Astrocyte (in vitro differentiated cells and primary cell): ENCODE data around the gene MAP7. TPM values are rescaled to one million over a fixed set of nuclear protein-coding genes. Genes with fewer than 3 reads are reported as not detected.

Experiments
- DNase-seq: peaks from one replicate; pipeline ENCODE4 v3.0.0-alpha.2; 2010; ENCODE audit warnings: low read depth
- FAIRE-seq: peaks from 2 replicates; lab custom pipeline; 2011; peaks lifted over from hg19 to GRCh38; lab: Jason Lieb, UNC
- H2AFZ ChIP-seq: 2 replicates; pipeline ENCODE4 v1.6.0; 2012; ENCODE audit warnings: low read depth, low read length, inconsistent platforms
- H3K27ac ChIP-seq: 2 replicates; pipeline ENCODE4 v1.5.1; 2011; ENCODE audit warnings: low read depth, low read length, inconsistent platforms
- H3K27me3 ChIP-seq: 2 replicates; pipeline ENCODE4 v1.6.0; 2011; ENCODE audit warnings: low read length, inconsistent platforms; ENCODE audit not compliant: insufficient read depth
- H3K36me3 ChIP-seq: 2 replicates; pipeline ENCODE4 v1.5.1; 2011; ENCODE audit warnings: low read length, inconsistent platforms; ENCODE audit not compliant: insufficient read depth
- H3K4me1 ChIP-seq: 2 replicates; pipeline ENCODE4 v1.5.1; 2011; ENCODE audit warnings: low read length, inconsistent platforms; ENCODE audit not compliant: insufficient read depth
- H3K4me2 ChIP-seq: 2 replicates; pipeline ENCODE4 v1.6.0; 2012; ENCODE audit warnings: low read length, inconsistent platforms
- H3K4me3 ChIP-seq: 2 replicates; pipeline ENCODE4 v1.5.1; 2011; ENCODE audit warnings: low read depth, mild to moderate bottlenecking, low read length, inconsistent platforms; ENCODE audit not compliant: insufficient read depth
- H3K79me2 ChIP-seq: 2 replicates; pipeline ENCODE4 v1.6.0; 2012; ENCODE audit warnings: mild to moderate bottlenecking, low read length, inconsistent platforms; ENCODE audit not compliant: insufficient read depth
- H3K9ac ChIP-seq: 2 replicates; pipeline ENCODE4 v1.6.0; 2012; ENCODE audit warnings: mild to moderate bottlenecking, low read length, inconsistent platforms
- H3K9me3 ChIP-seq: 2 replicates; pipeline ENCODE4 v1.5.1; 2012; ENCODE audit warnings: low read depth, mild to moderate bottlenecking, low read length, inconsistent platforms; ENCODE audit not compliant: insufficient read depth
- H4K20me1 ChIP-seq: 2 replicates; pipeline ENCODE4 v1.6.0; 2012; ENCODE audit warnings: low read length, inconsistent platforms; ENCODE audit not compliant: insufficient read depth
- H3K27ac Mint-ChIP-seq: one replicate; pipeline ENCODE4 v1.8.0; 2021; ENCODE audit warnings: mild to moderate bottlenecking, mixed read lengths; ENCODE audit not compliant: unreplicated experiment
- H3K27me3 Mint-ChIP-seq: one replicate; pipeline ENCODE4 v1.8.0; 2021; ENCODE audit warnings: low read depth, mixed read lengths; ENCODE audit not compliant: unreplicated experiment
- H3K36me3 Mint-ChIP-seq: one replicate; pipeline ENCODE4 v1.8.0; 2021; ENCODE audit warnings: low read depth, mixed read lengths; ENCODE audit not compliant: unreplicated experiment
- H3K4me1 Mint-ChIP-seq: one replicate; pipeline ENCODE4 v1.8.0; 2021; ENCODE audit warnings: low read depth, mixed read lengths; ENCODE audit not compliant: unreplicated experiment
- H3K4me3 Mint-ChIP-seq: one replicate; pipeline ENCODE4 v1.8.0; 2021; ENCODE audit warnings: mild to moderate bottlenecking, moderate library complexity, mixed read lengths; ENCODE audit not compliant: unreplicated experiment
- H3K9me3 Mint-ChIP-seq: one replicate; pipeline ENCODE4 v1.8.0; 2021; ENCODE audit warnings: mild to moderate bottlenecking, mixed read lengths; ENCODE audit not compliant: unreplicated experiment
- CTCF ChIP-seq: IDR thresholded peaks from 2 replicates; pipeline ENCODE4 v1.5.1; 2011; ENCODE audit warnings: low read depth, mild to moderate bottlenecking, inconsistent platforms, low read length, moderate library complexity; ENCODE audit not compliant: insufficient read depth
- EZH2 ChIP-seq: IDR thresholded peaks from 2 replicates; pipeline ENCODE4 v1.6.1; 2012; ENCODE audit warnings: mild to moderate bottlenecking, low read length, inconsistent platforms; ENCODE audit not compliant: insufficient read depth
- total RNA-seq: library from RNA; stranded (reverse); gene quantifications from 2 replicates; pipeline ENCODE4 v1.2.1, GENCODE V29; 2021

MAP7 gene
- total RNA-seq, 1 donor from 2014 or later, result 3.3 TPM

GRCh38 chr6:136424901-136425300, 125.3 kb downstream of the MAP7 start:
- peaks cover 4% of the 10 kb centered on the region for H3K27me3 ChIP-seq
- no peak overlapping the region for H3K4me2 ChIP-seq
- Mint-ChIP-seq H3K27me3 (no peaks in the 10 kb centered on the region), H3K9me3 (no peaks in the 10 kb centered on the region), H3K36me3 (no peaks in the 10 kb centered on the region), H3K4me3 (no peak overlapping the region), H3K27ac (no peak overlapping the region), H3K4me1 (no peaks in the 10 kb centered on the region)
- no peak overlapping the region for H2AFZ ChIP-seq
- no peak for FAIRE-seq
- no peak for DNase-seq
- no peaks in the 10 kb centered on the region for H3K9me3 ChIP-seq
- no peaks in the 10 kb centered on the region for H3K36me3 ChIP-seq
- H3K27ac ChIP-seq, result no peak overlapping the region
- no peak overlapping the region for H3K4me3 ChIP-seq
- no peak overlapping the region for H3K9ac ChIP-seq
- no peaks in the 10 kb centered on the region for H3K4me1 ChIP-seq
- no peaks in the 10 kb centered on the region for H3K79me2 ChIP-seq
- TF ChIP-seq CTCF (no peak), EZH2 (no peak)
- H4K20me1 ChIP-seq, result no peaks in the 10 kb centered on the region

- Mint-ChIP-seq H3K36me3 (no peaks in the 10 kb centered on the region), H3K9me3 (no peaks in the 10 kb centered on the region), H3K4me3 (no peak overlapping the region), H3K27ac (no peak overlapping the region), H3K27me3 (no peaks in the 10 kb centered on the region), H3K4me1 (no peaks in the 10 kb centered on the region)
- no peak for FAIRE-seq
- no peak overlapping the region for H3K4me3 ChIP-seq
- H3K27ac ChIP-seq, result no peak overlapping the region
- H3K79me2 ChIP-seq, result no peaks in the 10 kb centered on the region
- no peak overlapping the region for H3K4me2 ChIP-seq
- H3K27me3 ChIP-seq, result peaks cover 4% of the 10 kb centered on the region
- no peak for DNase-seq
- H3K4me1 ChIP-seq, result no peaks in the 10 kb centered on the region
- no peaks in the 10 kb centered on the region for H4K20me1 ChIP-seq
- H2AFZ ChIP-seq, result no peak overlapping the region
- no peaks in the 10 kb centered on the region for H3K36me3 ChIP-seq
- H3K9ac ChIP-seq, result no peak overlapping the region
- no peaks in the 10 kb centered on the region for H3K9me3 ChIP-seq
- TF ChIP-seq EZH2, result no peak
These were observed 125.8 kb downstream of the MAP7 start for GRCh38 chr6:136424450-136424849.

GRCh38 chr6:136421537-136422158, 128.6 kb downstream of the MAP7 start:
- H3K4me2 ChIP-seq, result no peak overlapping the region
- no peaks in the 10 kb centered on the region for H3K9me3 ChIP-seq
- H3K4me1 Mint-ChIP-seq, result no peaks in the 10 kb centered on the region
- H3K79me2 ChIP-seq, result no peaks in the 10 kb centered on the region
- FAIRE-seq, result no peak
- H3K4me1 ChIP-seq, result no peaks in the 10 kb centered on the region
- no peaks in the 10 kb centered on the region for H3K36me3 Mint-ChIP-seq
- no peak overlapping the region for H3K4me3 Mint-ChIP-seq
- no peak overlapping the region for H3K4me3 ChIP-seq
- no peak overlapping the region for H3K27ac Mint-ChIP-seq
- H3K27me3 Mint-ChIP-seq, result no peaks in the 10 kb centered on the region
- TF ChIP-seq EZH2 (no peak), CTCF (no peak)
- DNase-seq, result no peak
- no peaks in the 10 kb centered on the region for H4K20me1 ChIP-seq
- no peak overlapping the region for H2AFZ ChIP-seq
- peaks cover 4% of the 10 kb centered on the region for H3K27me3 ChIP-seq
- no peaks in the 10 kb centered on the region for H3K36me3 ChIP-seq
- H3K9me3 Mint-ChIP-seq, result no peaks in the 10 kb centered on the region
- no peak overlapping the region for H3K27ac ChIP-seq
- no peak overlapping the region for H3K9ac ChIP-seq
